Liver (tissue), 9 donors: ENCODE data around the gene EHD2. TPM values are rescaled to one million over a fixed set of nuclear protein-coding genes. Genes with fewer than 3 reads are reported as not detected.

Source experiments
- DNase-seq: peaks from one replicate; pipeline ENCODE4 v3.0.0-alpha.2; 2017; ENCODE audit warnings: low spot score
- H3K27ac ChIP-seq, 2 donors: one replicate each; pipeline ENCODE4 v1.7.0; 2013; ENCODE audit warnings: inconsistent platforms in 2 of 2, low read length in 2 of 2, control low read depth in 1 of 2, low read depth in 1 of 2, mild to moderate bottlenecking in 1 of 2
- H3K27me3 ChIP-seq, 4 donors: one replicate each; pipeline versions ENCODE4 v1.6.1 to v1.7.0; 2013; ENCODE audit warnings: low read length in 3 of 4, inconsistent platforms in 1 of 4, mild to moderate bottlenecking in 1 of 4, moderate library complexity in 1 of 4; ENCODE audit not compliant: control insufficient read depth in 4 of 4, insufficient read depth in 4 of 4
- H3K36me3 ChIP-seq, 4 donors: one replicate each; pipeline versions ENCODE4 v1.6.1 to v1.7.0; 2013; ENCODE audit warnings: low read length in 3 of 4, mild to moderate bottlenecking in 3 of 4, low read depth in 1 of 4, moderate library complexity in 1 of 4; ENCODE audit not compliant: control insufficient read depth in 4 of 4, insufficient read depth in 3 of 4
- H3K4me1 ChIP-seq, 4 donors: one replicate each; pipeline versions ENCODE4 v1.6.1 to v1.7.0; 2013; ENCODE audit warnings: low read length in 3 of 4, mild to moderate bottlenecking in 3 of 4, moderate library complexity in 1 of 4; ENCODE audit not compliant: control insufficient read depth in 4 of 4, insufficient read depth in 4 of 4
- H3K4me3 ChIP-seq, 3 donors: one replicate each; pipeline versions ENCODE4 v1.6.1 to v1.7.0; 2013; ENCODE audit warnings: low read length in 3 of 3, control low read depth in 1 of 3, low read depth in 1 of 3, mild to moderate bottlenecking in 1 of 3
- H3K9ac ChIP-seq, 2 donors: one replicate each; pipeline ENCODE4 v1.7.0; 2013; ENCODE audit warnings: low read length in 2 of 2, mild to moderate bottlenecking in 2 of 2, moderate library complexity in 2 of 2, control low read depth in 1 of 2, low read depth in 1 of 2
- H3K9me3 ChIP-seq, 4 donors: one replicate each; pipeline versions ENCODE4 v1.6.1 to v1.7.0; 2013; ENCODE audit warnings: low read length in 3 of 4; ENCODE audit not compliant: control insufficient read depth in 4 of 4
- CTCF ChIP-seq: fragments of 150-350 bp; IDR thresholded peaks from 2 replicates; pipeline ENCODE4 v1.5.1; 2017; ENCODE audit warnings: improper control_type of control experiment, low read depth, low read length; ENCODE audit not compliant: missing input control
- EGR1 ChIP-seq, 2 donors: IDR thresholded peaks; 2 replicates each; pipeline ENCODE4 v1.6.1; 2016 to 2018; ENCODE audit warnings: antibody characterized with exemption in 2 of 2, low read depth in 2 of 2
- FOXA1 ChIP-seq: IDR thresholded peaks from 2 replicates; pipeline ENCODE4 v1.6.1; 2016; ENCODE audit warnings: antibody characterized with exemption
- FOXA2 ChIP-seq: IDR thresholded peaks from 2 replicates; pipeline ENCODE4 v1.6.1; 2016; ENCODE audit warnings: antibody characterized with exemption
- GABPA ChIP-seq, 2 donors: IDR thresholded peaks in 1 of 2; conservative IDR thresholded peaks in 1 of 2; 2 replicates each; pipeline ENCODE4 v1.6.1; 2016; ENCODE audit warnings: antibody characterized with exemption in 2 of 2, mild to moderate bottlenecking in 1 of 2, moderate library complexity in 1 of 2
- HNF4A ChIP-seq, 2 donors: conservative IDR thresholded peaks; 2 replicates each; pipeline ENCODE4 v1.6.1; 2016; ENCODE audit warnings: antibody characterized with exemption in 2 of 2, mild to moderate bottlenecking in 2 of 2
- HNF4G ChIP-seq: IDR thresholded peaks from 2 replicates; pipeline ENCODE4 v1.6.1; 2016; ENCODE audit warnings: antibody characterized with exemption
- JUND ChIP-seq, 2 donors: IDR thresholded peaks; 2 replicates each; pipeline ENCODE4 v1.6.1; 2016; ENCODE audit warnings: antibody characterized with exemption in 2 of 2
- NR2F2 ChIP-seq: IDR thresholded peaks from 2 replicates; pipeline ENCODE4 v1.6.1; 2016; ENCODE audit warnings: antibody characterized with exemption
- RAD21 ChIP-seq, 2 donors: IDR thresholded peaks; 2 replicates each; pipeline ENCODE4 v1.6.1; 2016; ENCODE audit warnings: antibody characterized with exemption in 2 of 2, mild to moderate bottlenecking in 2 of 2
- REST ChIP-seq: IDR thresholded peaks from 2 replicates; pipeline ENCODE4 v1.6.1; 2016; ENCODE audit warnings: antibody characterized with exemption, mild to moderate bottlenecking
- RXRA ChIP-seq, 2 donors: IDR thresholded peaks; 2 replicates each; pipeline ENCODE4 v1.6.1; 2017 to 2018; ENCODE audit warnings: antibody characterized with exemption in 2 of 2, mild to moderate bottlenecking in 1 of 2
- SP1 ChIP-seq: IDR thresholded peaks from 2 replicates; pipeline ENCODE4 v1.6.1; 2018; ENCODE audit warnings: antibody characterized with exemption, mild to moderate bottlenecking
- TAF1 ChIP-seq: conservative IDR thresholded peaks from 2 replicates; pipeline ENCODE4 v1.6.1; 2016; ENCODE audit warnings: antibody characterized with exemption, mild to moderate bottlenecking
- YY1 ChIP-seq: IDR thresholded peaks from 2 replicates; pipeline ENCODE4 v1.6.1; 2016; ENCODE audit warnings: antibody characterized with exemption, mild to moderate bottlenecking
- WGBS: extraction: QIAGEN DNeasy Blood & Tissue Kit; methylation state at CpG from one replicate; pipeline ENCODE4 v1.1.7; 2013; 5-methylcytosine and 5-hydroxymethylcytosine counted together
- polyA plus RNA-seq, 2 donors: library from polyadenylated mRNA; stranded (reverse) in 1 of 2; unstranded in 1 of 2; fragments of 200-250 nt in 1 of 2; fragments of >200 nt in 1 of 2; fragmentation: Nextera tagmentation in 1 of 2; extraction: Ambion mirVana in 1 of 2; gene quantifications; one replicate each; pipeline versions ENCODE4 v1.2.1 to v1.2.3, GENCODE V29; 2013 to 2015
- total RNA-seq, 2 donors: library from RNA; depleted of rRNA; stranded (reverse); fragments of >200 nt; gene quantifications; one replicate each; pipeline ENCODE4 v1.2.3, GENCODE V29; 2014
- TF ChIP-seq, protein P1 (sequence below): IDR thresholded peaks from 2 replicates; pipeline ENCODE4 v1.6.1; 2016; ENCODE audit warnings: antibody characterized with exemption
- TF ChIP-seq, protein P2 (sequence below): IDR thresholded peaks from 2 replicates; pipeline ENCODE4 v1.6.1; 2016; ENCODE audit warnings: antibody characterized with exemption
- TF ChIP-seq, protein P3 (sequence below): IDR thresholded peaks from 2 replicates; pipeline ENCODE4 v1.6.1; 2016; ENCODE audit warnings: antibody characterized with exemption
- donor health status: healthy.
- donor health status: healthy.
- donor health status: healthy.
- donor health status: healthy.
- donor health status: healthy.

The EHD2 gene
- total and polyA plus RNA-seq, 4 donors, result 3.2 to 7.9 (median 5.8) TPM

DNA sequence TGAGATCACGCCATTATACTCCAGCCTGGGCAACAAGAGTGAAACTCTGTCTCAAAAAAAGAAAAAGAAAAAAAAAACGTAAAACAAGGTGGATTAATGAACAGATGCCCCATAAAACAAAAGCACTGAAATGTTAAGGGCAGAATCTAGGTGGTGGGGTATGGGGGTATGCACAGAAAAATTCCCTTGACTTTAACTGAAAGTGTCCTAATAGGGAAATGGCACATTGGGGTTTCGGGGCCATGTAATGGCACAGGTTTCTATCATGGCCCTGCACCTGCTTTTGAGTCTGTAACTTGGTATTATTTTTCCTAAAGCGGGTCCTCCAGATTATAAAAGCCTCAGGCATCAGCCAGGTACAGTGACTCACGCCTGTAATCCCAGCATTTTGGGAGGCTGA lies 48.3 kb downstream of the EHD2 start:
- no peak overlapping the region for H3K4me3 ChIP-seq
- H3K27me3 ChIP-seq, result no peaks in the 10 kb centered on the region
- no peak for TF ChIP-seq TAF1
- H3K27ac ChIP-seq, result no peak overlapping the region
- no peak for DNase-seq
- 69% methylated on average over 5 of the region's 5 CpGs for WGBS
- no peaks in the 10 kb centered on the region for H3K9me3 ChIP-seq
- no peak overlapping the region for H3K9ac ChIP-seq
- peaks cover 0 to 7% (median 2%) of the 10 kb centered on the region in 4 donors for H3K36me3 ChIP-seq
- H3K4me1 ChIP-seq, result peaks cover 0 to 21% (median 13%) of the 10 kb centered on the region in 4 donors

GRCh38 chr19:47762151-47762550 lies 48.9 kb downstream of the EHD2 start:
- Histone ChIP-seq H3K9me3 (no peaks in the 10 kb centered on the region), H3K4me3 (no peak overlapping the region), H3K27me3 (no peaks in the 10 kb centered on the region), H3K4me1 (peaks cover 0 to 15% (median 8%) of the 10 kb centered on the region in 4 donors), H3K9ac (no peak overlapping the region), H3K36me3 (peaks cover 0 to 6% (median 3%) of the 10 kb centered on the region in 4 donors), H3K27ac (no peak overlapping the region)
- no peak for TF ChIP-seq GABPA (IDR thresholded peaks at IDR 0.05 in 1 of 2, conservative IDR thresholded peaks at IDR 0.05 in 1 of 2)
- TF ChIP-seq EGR1 (IDR thresholded peaks at IDR 0.05; ENCODE audit: low read depth in 2 of 2), result no peak
- no peak for TF ChIP-seq RAD21 (IDR thresholded peaks at IDR 0.05)
- TF ChIP-seq, protein P1, sequence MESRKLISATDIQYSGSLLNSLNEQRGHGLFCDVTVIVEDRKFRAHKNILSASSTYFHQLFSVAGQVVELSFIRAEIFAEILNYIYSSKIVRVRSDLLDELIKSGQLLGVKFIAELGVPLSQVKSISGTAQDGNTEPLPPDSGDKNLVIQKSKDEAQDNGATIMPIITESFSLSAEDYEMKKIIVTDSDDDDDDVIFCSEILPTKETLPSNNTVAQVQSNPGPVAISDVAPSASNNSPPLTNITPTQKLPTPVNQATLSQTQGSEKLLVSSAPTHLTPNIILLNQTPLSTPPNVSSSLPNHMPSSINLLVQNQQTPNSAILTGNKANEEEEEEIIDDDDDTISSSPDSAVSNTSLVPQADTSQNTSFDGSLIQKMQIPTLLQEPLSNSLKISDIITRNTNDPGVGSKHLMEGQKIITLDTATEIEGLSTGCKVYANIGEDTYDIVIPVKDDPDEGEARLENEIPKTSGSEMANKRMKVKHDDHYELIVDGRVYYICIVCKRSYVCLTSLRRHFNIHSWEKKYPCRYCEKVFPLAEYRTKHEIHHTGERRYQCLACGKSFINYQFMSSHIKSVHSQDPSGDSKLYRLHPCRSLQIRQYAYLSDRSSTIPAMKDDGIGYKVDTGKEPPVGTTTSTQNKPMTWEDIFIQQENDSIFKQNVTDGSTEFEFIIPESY, result no peak
- no peak for TF ChIP-seq HNF4A (conservative IDR thresholded peaks at IDR 0.05)
- no peak for TF ChIP-seq FOXA2
- TF ChIP-seq YY1, result no peak
- TF ChIP-seq REST, result no peak
- TF ChIP-seq JUND (IDR thresholded peaks at IDR 0.05), result no peak
- no peak for TF ChIP-seq NR2F2
- TF ChIP-seq, protein P2, sequence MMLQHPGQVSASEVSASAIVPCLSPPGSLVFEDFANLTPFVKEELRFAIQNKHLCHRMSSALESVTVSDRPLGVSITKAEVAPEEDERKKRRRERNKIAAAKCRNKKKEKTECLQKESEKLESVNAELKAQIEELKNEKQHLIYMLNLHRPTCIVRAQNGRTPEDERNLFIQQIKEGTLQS, result no peak
- TF ChIP-seq, protein P3, sequence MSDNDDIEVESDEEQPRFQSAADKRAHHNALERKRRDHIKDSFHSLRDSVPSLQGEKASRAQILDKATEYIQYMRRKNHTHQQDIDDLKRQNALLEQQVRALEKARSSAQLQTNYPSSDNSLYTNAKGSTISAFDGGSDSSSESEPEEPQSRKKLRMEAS, result no peak
- no peak for TF ChIP-seq FOXA1
- TF ChIP-seq TAF1, result no peak
- TF ChIP-seq RXRA (IDR thresholded peaks at IDR 0.05), result no peak
- no peak for TF ChIP-seq CTCF
- no peak for TF ChIP-seq SP1
- no peak for TF ChIP-seq HNF4G
- 62% methylated on average over 3 of the region's 3 CpGs for WGBS
- no peak for DNase-seq
